ENCODE measurements around the gene ADAT3. TPM values are rescaled to one million over a fixed set of nuclear protein-coding genes. Genes with fewer than 3 reads are reported as not detected.

The ADAT3 gene
- total and polyA plus RNA-seq, 2 donors (not counting 1 experiment from before 2014, with no cell fraction given) = 0.42 to 1.7 TPM

- no peak overlapping the region for H3K4me3 ChIP-seq (replicated peaks in 1 of 4; ENCODE audit: control extremely low read depth in 1 of 4, insufficient read depth in 1 of 4, low read depth in 3 of 4, low read length in 4 of 4)
- no peaks in the 10 kb centered on the region for H3K27me3 ChIP-seq (ENCODE audit: control insufficient read depth, insufficient read depth, low read length)
- no peaks in the 10 kb centered on the region for H3K36me3 ChIP-seq (ENCODE audit: control insufficient read depth, insufficient read depth, low read length)
- H3K27ac ChIP-seq (ENCODE audit: insufficient read depth, low read length) = no peak overlapping the region
- H3K9me3 ChIP-seq (ENCODE audit: control insufficient read depth, insufficient read depth, low read depth, low read length) = no peaks in the 10 kb centered on the region
- H3K9ac ChIP-seq (ENCODE audit: insufficient read depth, low read length) = no peak overlapping the region
- H3K4me1 ChIP-seq (ENCODE audit: control insufficient read depth, extremely low read depth, insufficient read depth, low read length) = peaks cover 44% of the 10 kb centered on the region
- no peak for DNase-seq (ENCODE audit: low read depth in 2 of 2)
- peaks cover 84% of the 10 kb centered on the region for H3K79me2 ChIP-seq (ENCODE audit: control insufficient read depth, insufficient read depth, low read length)
- no peaks in the 10 kb centered on the region for H4K20me1 ChIP-seq (ENCODE audit: control insufficient read depth, extremely low read depth, insufficient read depth, low read length)
- H3K4me2 ChIP-seq (ENCODE audit: extremely low read depth, insufficient read depth, low read length) = no peak overlapping the region
- no peak overlapping the region for H2AFZ ChIP-seq (ENCODE audit: low read length)
- TF ChIP-seq CTCF (conservative IDR thresholded peaks at IDR 0.05 in 1 of 2, IDR thresholded peaks at IDR 0.05 in 1 of 2; ENCODE audit: low read depth in 1 of 2, low read length in 2 of 2) (no peak), EZH2 (IDR thresholded peaks at IDR 0.05; ENCODE audit: low read length, missing control alignments) (no peak)
These were observed 46.7 kb upstream of the ADAT3 start for GRCh38 chr19:1858412-1859081.

- no peak for TF ChIP-seq CTCF (conservative IDR thresholded peaks at IDR 0.05 in 1 of 2, IDR thresholded peaks at IDR 0.05 in 1 of 2; ENCODE audit: low read depth in 1 of 2, low read length in 2 of 2)
- TF ChIP-seq EZH2 (IDR thresholded peaks at IDR 0.05; ENCODE audit: low read length, missing control alignments) = no peak
- Histone ChIP-seq H3K4me1 (ENCODE audit: control insufficient read depth, extremely low read depth, insufficient read depth, low read length) (peaks cover 41% of the 10 kb centered on the region), H3K9me3 (ENCODE audit: control insufficient read depth, insufficient read depth, low read depth, low read length) (no peaks in the 10 kb centered on the region), H4K20me1 (ENCODE audit: control insufficient read depth, extremely low read depth, insufficient read depth, low read length) (no peaks in the 10 kb centered on the region), H3K27ac (ENCODE audit: insufficient read depth, low read length) (peak overlapping the region; percentile 72), H2AFZ (ENCODE audit: low read length) (no peak overlapping the region), H3K79me2 (ENCODE audit: control insufficient read depth, insufficient read depth, low read length) (peaks cover 79% of the 10 kb centered on the region), H3K4me2 (ENCODE audit: extremely low read depth, insufficient read depth, low read length) (peak overlapping the region; percentile 97), H3K9ac (ENCODE audit: insufficient read depth, low read length) (peak overlapping the region; percentile 46), H3K4me3 (replicated peaks in 1 of 4; ENCODE audit: control extremely low read depth in 1 of 4, insufficient read depth in 1 of 4, low read depth in 3 of 4, low read length in 4 of 4) (peak overlapping the region in 1 of 4 experiments; percentile 83), H3K36me3 (ENCODE audit: control insufficient read depth, insufficient read depth, low read length) (no peaks in the 10 kb centered on the region), H3K27me3 (ENCODE audit: control insufficient read depth, insufficient read depth, low read length) (no peaks in the 10 kb centered on the region)
- DNase-seq (ENCODE audit: low read depth in 2 of 2) = no peak
These were observed 45.8 kb upstream of the ADAT3 start for GRCh38 chr19:1859331-1859781.

GRCh38 chr19:1860042-1860775 is 45.0 kb upstream of the ADAT3 start:
- Histone ChIP-seq H3K79me2 (ENCODE audit: control insufficient read depth, insufficient read depth, low read length) (peaks cover 72% of the 10 kb centered on the region), H2AFZ (ENCODE audit: low read length) (no peak overlapping the region), H3K4me3 (replicated peaks in 1 of 4; ENCODE audit: control extremely low read depth in 1 of 4, insufficient read depth in 1 of 4, low read depth in 3 of 4, low read length in 4 of 4) (peak overlapping the region; percentile 16 to 92 (median 84)), H4K20me1 (ENCODE audit: control insufficient read depth, extremely low read depth, insufficient read depth, low read length) (no peaks in the 10 kb centered on the region), H3K27ac (ENCODE audit: insufficient read depth, low read length) (peak overlapping the region; percentile 72), H3K9ac (ENCODE audit: insufficient read depth, low read length) (peak overlapping the region; percentile 55), H3K4me2 (ENCODE audit: extremely low read depth, insufficient read depth, low read length) (peak overlapping the region; percentile 97), H3K36me3 (ENCODE audit: control insufficient read depth, insufficient read depth, low read length) (no peaks in the 10 kb centered on the region), H3K27me3 (ENCODE audit: control insufficient read depth, insufficient read depth, low read length) (no peaks in the 10 kb centered on the region), H3K9me3 (ENCODE audit: control insufficient read depth, insufficient read depth, low read depth, low read length) (no peaks in the 10 kb centered on the region), H3K4me1 (ENCODE audit: control insufficient read depth, extremely low read depth, insufficient read depth, low read length) (peaks cover 40% of the 10 kb centered on the region)
- no peak for TF ChIP-seq CTCF (conservative IDR thresholded peaks at IDR 0.05 in 1 of 2, IDR thresholded peaks at IDR 0.05 in 1 of 2; ENCODE audit: low read depth in 1 of 2, low read length in 2 of 2)
- no peak for TF ChIP-seq EZH2 (IDR thresholded peaks at IDR 0.05; ENCODE audit: low read length, missing control alignments)
- peak; percentile 76 to 79 for DNase-seq (ENCODE audit: low read depth in 2 of 2)
